ENCODE results near the gene ALDH18A1.
A peak's percentile ranks its signal among the peaks of the same experiment; 100 is the strongest.

Gene ALDH18A1

GRCh38 chr10:95574649-95575365 lies 81.7 kb downstream of the ALDH18A1 start:
- no peak for DNase-seq

GRCh38 chr10:95573964-95574604 lies 82.4 kb downstream of the ALDH18A1 start:
- no peak for DNase-seq

GRCh38 chr10:95573527-95573926 lies 83.0 kb downstream of the ALDH18A1 start:
- DNase-seq = no peak

- DNase-seq = no peak
Measured at GRCh38 chr10:95572131-95572820, 84.2 kb downstream of the ALDH18A1 start.

- no peak for DNase-seq
Measured at GRCh38 chr10:95571390-95571789, 85.1 kb downstream of the ALDH18A1 start.

- DNase-seq = peak; percentile 32
Measured at GRCh38 chr10:95569368-95569767, 87.1 kb downstream of the ALDH18A1 start.

- DNase-seq = no peak
Measured at GRCh38 chr10:95567903-95568630, 88.4 kb downstream of the ALDH18A1 start.

- no peak for DNase-seq
Measured at GRCh38 chr10:95566136-95566535, 90.4 kb downstream of the ALDH18A1 start.

GRCh38 chr10:95565336-95565735 lies 91.2 kb downstream of the ALDH18A1 start:
- DNase-seq = no peak

GRCh38 chr10:95564291-95564690 lies 92.2 kb downstream of the ALDH18A1 start:
- no peak for DNase-seq

- no peak for DNase-seq
Measured at GRCh38 chr10:95562341-95562965, 94.1 kb downstream of the ALDH18A1 start.

- DNase-seq = no peak
Measured at GRCh38 chr10:95561864-95562177, 94.7 kb downstream of the ALDH18A1 start.

- DNase-seq = peak; percentile 93
Measured at GRCh38 chr10:95561177-95561863, 95.2 kb downstream of the ALDH18A1 start, which contains the start of gene SORBS1. Gene SORBS1 (minus strand): TSS chr10:95561371. CDS start chr10:95441135, 120,236 bp downstream.

GRCh38 chr10:95560278-95561176 lies 96.0 kb downstream of the ALDH18A1 start:
- no peak for DNase-seq

- no peak for DNase-seq
Measured at GRCh38 chr10:95559896-95560277, 96.6 kb downstream of the ALDH18A1 start.

- DNase-seq = no peak
Measured at GRCh38 chr10:95559471-95559870, 97.0 kb downstream of the ALDH18A1 start.

GRCh38 chr10:95558593-95559320 lies 97.8 kb downstream of the ALDH18A1 start:
- DNase-seq = no peak

GRCh38 chr10:95556994-95557767 lies 99.3 kb downstream of the ALDH18A1 start:
- no peak for DNase-seq

Data from MV-4-11 (cell line).